SK-N-SH treated with all-trans-retinoic acid at 6 μM for 48 hours (cell line): Measurements from ENCODE around the gene OR2S2.

Experiments used
- CSDC2 ChIP-seq: fragments of 250-450 bp; sonication (Bioruptor Pico); IDR thresholded peaks from 2 replicates; pipeline ENCODE4 v1.5.0; 2020; ENCODE audit warnings: mild to moderate bottlenecking, moderate library complexity
- ESRRG ChIP-seq: fragments of 250-450 bp; sonication (Bioruptor Pico); IDR thresholded peaks from 2 replicates; pipeline ENCODE4 v1.6.1; 2021; ENCODE audit warnings: mild to moderate bottlenecking
- GLIS3 ChIP-seq: fragments of 250-450 bp; sonication (Bioruptor Pico); IDR thresholded peaks from 2 replicates; pipeline ENCODE4 v1.5.0; 2020; ENCODE audit warnings: mild to moderate bottlenecking, moderate library complexity
- PATZ1 ChIP-seq: fragments of 250-450 bp; sonication (Bioruptor Pico); IDR thresholded peaks from 2 replicates; pipeline ENCODE4 v1.8.0; 2020; ENCODE audit warnings: mild to moderate bottlenecking, moderate library complexity, borderline replicate concordance
- POU6F1 ChIP-seq: fragments of 250-450 bp; sonication (Bioruptor Pico); IDR thresholded peaks from 2 replicates; pipeline ENCODE4 v1.8.0; 2021; ENCODE audit warnings: low read depth, mild to moderate bottlenecking, moderate library complexity, borderline replicate concordance
- TOX ChIP-seq: fragments of 250-450 bp; sonication (Bioruptor Pico); IDR thresholded peaks from 2 replicates; pipeline ENCODE4 v1.8.0; 2021; ENCODE audit warnings: mild to moderate bottlenecking, moderate library complexity, borderline replicate concordance
- TSHZ2 ChIP-seq: fragments of 250-450 bp; sonication (Bioruptor Pico); IDR thresholded peaks from 2 replicates; pipeline ENCODE4 v1.5.0; 2020; ENCODE audit warnings: mild to moderate bottlenecking, moderate library complexity
- ZC3H10 ChIP-seq: fragments of 250-450 bp; sonication (Bioruptor Pico); IDR thresholded peaks from 2 replicates; pipeline ENCODE4 v1.5.1; 2021; ENCODE audit warnings: mild to moderate bottlenecking, moderate library complexity
- ZFP3 ChIP-seq: fragments of 250-450 bp; sonication (Bioruptor Pico); IDR thresholded peaks from 2 replicates; pipeline ENCODE4 v1.5.0; 2020; ENCODE audit warnings: mild to moderate bottlenecking, moderate library complexity
- ZFP30 ChIP-seq: fragments of 450-650 bp; formaldehyde crosslinking; IDR thresholded peaks from 2 replicates; pipeline ENCODE4 v1.5.0; 2022; ENCODE audit warnings: mild to moderate bottlenecking, moderate library complexity
- ZNF565 ChIP-seq: fragments of 450-650 bp; formaldehyde crosslinking; conservative IDR thresholded peaks from 2 replicates; pipeline ENCODE4 v1.5.0; 2020; ENCODE audit warnings: low read depth, mild to moderate bottlenecking, moderate library complexity
- ZNF8 ChIP-seq: fragments of 450-650 bp; formaldehyde crosslinking; IDR thresholded peaks from 2 replicates; pipeline ENCODE4 v1.5.0; 2020; ENCODE audit warnings: mild to moderate bottlenecking, moderate library complexity

GRCh38 chr9:35967042-35967441 is 9.1 kb upstream of the OR2S2 start:
- no peak for TF ChIP-seq ZFP3 (CRISPR knock-in tag)
- TF ChIP-seq ZNF8 (CRISPR knock-in tag), result no peak
- no peak for TF ChIP-seq ZC3H10 (CRISPR knock-in tag)
- no peak for TF ChIP-seq TOX (CRISPR knock-in tag)
- TF ChIP-seq ZNF565, result no peak
- no peak for TF ChIP-seq TSHZ2 (CRISPR knock-in tag)
- no peak for TF ChIP-seq CSDC2 (CRISPR knock-in tag)
- TF ChIP-seq POU6F1 (CRISPR knock-in tag), result no peak
- no peak for TF ChIP-seq ESRRG
- TF ChIP-seq PATZ1 (CRISPR knock-in tag), result no peak
- TF ChIP-seq ZFP30 (CRISPR knock-in tag), result no peak
- no peak for TF ChIP-seq GLIS3
